Measurements from ENCODE around the gene TPPP.
A peak's percentile ranks its signal among the peaks of the same experiment; 100 is the strongest.

TPPP gene

GRCh38 chr5:659496-660263, 33.5 kb downstream of the TPPP start:
- no peak for TF ChIP-seq BHLHE40 (IDR thresholded peaks at IDR 0.05; ENCODE audit: borderline replicate concordance)
- TF ChIP-seq SP1 (IDR thresholded peaks at IDR 0.05), result no peak
- TF ChIP-seq SUZ12 (IDR thresholded peaks at IDR 0.05), result no peak
- TF ChIP-seq TARDBP (IDR thresholded peaks at IDR 0.05), result no peak
- TF ChIP-seq L3MBTL2 (conservative IDR thresholded peaks at IDR 0.05), result no peak
- TF ChIP-seq PKNOX1 (IDR thresholded peaks at IDR 0.05), result no peak
- no peak for TF ChIP-seq CTBP1 (IDR thresholded peaks at IDR 0.05; ENCODE audit: borderline replicate concordance)
- TF ChIP-seq FOXA1 (IDR thresholded peaks at IDR 0.05), result no peak
- no peak for TF ChIP-seq ARNT (IDR thresholded peaks at IDR 0.05)
- no peak for TF ChIP-seq LEF1 (IDR thresholded peaks at IDR 0.05; ENCODE audit: borderline replicate concordance)
- no peak for TF ChIP-seq ZNF384 (IDR thresholded peaks at IDR 0.05)
- no peak for TF ChIP-seq ELF4 (IDR thresholded peaks at IDR 0.05)
- TF ChIP-seq FOXM1 (IDR thresholded peaks at IDR 0.05; ENCODE audit: borderline replicate concordance), result no peak
- TF ChIP-seq FOXK2 (IDR thresholded peaks at IDR 0.05), result no peak
- TF ChIP-seq NFRKB (IDR thresholded peaks at IDR 0.05), result no peak
- TF ChIP-seq HDGF (IDR thresholded peaks at IDR 0.05; ENCODE audit: borderline replicate concordance), result no peak
- ChIA-PET POLR2A (no interaction called here), CTCF (no interaction called here)
- DNase-seq (ENCODE audit: extremely low spot score), result no peak

GRCh38 chr5:658103-658502, 35.0 kb downstream of the TPPP start:
- ChIA-PET POLR2A (interaction anchor here (0.8 to 1.4 kb wide), 2 partner anchors 15 to 184 kb away, joined by 3 to 4 read pairs; no protein-coding TSS in a partner anchor), CTCF (interaction anchor here (1.0 kb wide), 1 partner anchor 8 kb away, joined by 3 read pairs; no protein-coding TSS in a partner anchor)
- no peak for DNase-seq (ENCODE audit: extremely low spot score)
- TF ChIP-seq SUZ12 (IDR thresholded peaks at IDR 0.05) (no peak), NFRKB (IDR thresholded peaks at IDR 0.05) (no peak), LEF1 (IDR thresholded peaks at IDR 0.05; ENCODE audit: borderline replicate concordance) (no peak), CTBP1 (IDR thresholded peaks at IDR 0.05; ENCODE audit: borderline replicate concordance) (no peak), SP1 (IDR thresholded peaks at IDR 0.05) (no peak), ARNT (IDR thresholded peaks at IDR 0.05) (no peak), BHLHE40 (IDR thresholded peaks at IDR 0.05; ENCODE audit: borderline replicate concordance) (no peak), HDGF (IDR thresholded peaks at IDR 0.05; ENCODE audit: borderline replicate concordance) (no peak), FOXA1 (IDR thresholded peaks at IDR 0.05) (no peak), TARDBP (IDR thresholded peaks at IDR 0.05) (no peak), FOXM1 (IDR thresholded peaks at IDR 0.05; ENCODE audit: borderline replicate concordance) (no peak), L3MBTL2 (conservative IDR thresholded peaks at IDR 0.05) (no peak), PKNOX1 (IDR thresholded peaks at IDR 0.05) (no peak), ELF4 (IDR thresholded peaks at IDR 0.05) (no peak), FOXK2 (IDR thresholded peaks at IDR 0.05) (no peak), ZNF384 (IDR thresholded peaks at IDR 0.05) (no peak)

GRCh38 chr5:657570-657969, 35.6 kb downstream of the TPPP start:
- DNase-seq (ENCODE audit: extremely low spot score), result no peak
- CTCF ChIA-PET, result interaction anchor here (1.0 to 2.2 kb wide), 2 partner anchors 9 to 13 kb away, joined by 3 to 6 read pairs; no protein-coding TSS in a partner anchor
- TF ChIP-seq SUZ12 (IDR thresholded peaks at IDR 0.05) (no peak), PKNOX1 (IDR thresholded peaks at IDR 0.05) (no peak)
- POLR2A ChIA-PET, result interaction anchor here (0.8 to 1.4 kb wide), 2 partner anchors 15 to 183 kb away, joined by 3 to 4 read pairs; no protein-coding TSS in a partner anchor

- POLR2A ChIA-PET, result no interaction called here
- no peak for DNase-seq (ENCODE audit: extremely low spot score)
- TF ChIP-seq TARDBP (IDR thresholded peaks at IDR 0.05) (no peak), ELF4 (IDR thresholded peaks at IDR 0.05) (no peak), SUZ12 (IDR thresholded peaks at IDR 0.05) (no peak), CTBP1 (IDR thresholded peaks at IDR 0.05; ENCODE audit: borderline replicate concordance) (no peak), SP1 (IDR thresholded peaks at IDR 0.05) (no peak), FOXA1 (IDR thresholded peaks at IDR 0.05) (no peak), FOXK2 (IDR thresholded peaks at IDR 0.05) (no peak), HDGF (IDR thresholded peaks at IDR 0.05; ENCODE audit: borderline replicate concordance) (no peak), ZNF384 (IDR thresholded peaks at IDR 0.05) (no peak), ARNT (IDR thresholded peaks at IDR 0.05) (no peak), PKNOX1 (IDR thresholded peaks at IDR 0.05) (no peak), NFRKB (IDR thresholded peaks at IDR 0.05) (no peak), LEF1 (IDR thresholded peaks at IDR 0.05; ENCODE audit: borderline replicate concordance) (no peak), BHLHE40 (IDR thresholded peaks at IDR 0.05; ENCODE audit: borderline replicate concordance) (no peak), FOXM1 (IDR thresholded peaks at IDR 0.05; ENCODE audit: borderline replicate concordance) (no peak), L3MBTL2 (conservative IDR thresholded peaks at IDR 0.05) (no peak)
- CTCF ChIA-PET, result interaction anchor here (2.2 kb wide), 1 partner anchor 15 kb away, joined by 6 read pairs; no protein-coding TSS in a partner anchor
Measured at GRCh38 chr5:655406-655805, 37.7 kb downstream of the TPPP start.

- no peak for DNase-seq (ENCODE audit: extremely low spot score)
- ChIA-PET CTCF (no interaction called here), POLR2A (no interaction called here)
- TF ChIP-seq SUZ12 (IDR thresholded peaks at IDR 0.05) (no peak), TARDBP (IDR thresholded peaks at IDR 0.05) (peak; percentile 71; the same call in 1 of the 2 replicates)
Measured at GRCh38 chr5:654071-654778, 38.9 kb downstream of the TPPP start.

Measured in HEK293T (cell line).